Neuronal stem cell (in vitro differentiated cells): Measurements from ENCODE around the gene TECRL.

ENCODE experiments used
- DNase-seq: peaks from one replicate; pipeline ENCODE4 v3.0.0-alpha.2; 2013; ENCODE audit warnings: low spot score
- H2AFZ ChIP-seq: one replicate; pipeline ENCODE4 v1.6.1; 2013; ENCODE audit warnings: mild to moderate bottlenecking, low read length, inconsistent platforms
- H2AK5ac ChIP-seq: 2 replicates; pipeline ENCODE4 v1.6.1; 2013; ENCODE audit warnings: low read depth, mild to moderate bottlenecking, inconsistent platforms, low read length, moderate library complexity, mixed read lengths
- H2BK120ac ChIP-seq: 2 replicates; pipeline ENCODE4 v1.6.1; 2013; ENCODE audit warnings: low read depth, mild to moderate bottlenecking, inconsistent platforms, low read length, moderate library complexity, mixed read lengths
- H2BK12ac ChIP-seq: one replicate; pipeline ENCODE4 v1.6.1; 2013; ENCODE audit warnings: low read length, inconsistent platforms
- H2BK15ac ChIP-seq: 2 replicates; pipeline ENCODE4 v1.6.1; 2013; ENCODE audit warnings: mild to moderate bottlenecking, low read length, inconsistent platforms, mixed read lengths
- H2BK5ac ChIP-seq: one replicate; pipeline ENCODE4 v1.6.1; 2013; ENCODE audit warnings: inconsistent platforms, mild to moderate bottlenecking, low read length, moderate library complexity
- H3K14ac ChIP-seq: one replicate; pipeline ENCODE4 v1.6.1; 2013; ENCODE audit warnings: low read length, inconsistent platforms
- H3K18ac ChIP-seq: 2 replicates; pipeline ENCODE4 v1.6.1; 2013; ENCODE audit warnings: low read length, inconsistent platforms
- H3K23ac ChIP-seq: 2 replicates; pipeline ENCODE4 v1.6.1; 2013; ENCODE audit warnings: low read depth, mild to moderate bottlenecking, mixed read lengths, low read length, inconsistent platforms; ENCODE audit not compliant: poor library complexity
- H3K27ac ChIP-seq: replicated peaks from 3 replicates; pipeline ENCODE4 v1.5.1; 2013; ENCODE audit warnings: low read length, inconsistent platforms
- H3K27me3 ChIP-seq, 3 experiments: 2 replicates each; pipeline ENCODE4 v1.6.1; 2013; ENCODE audit warnings: low read length in 3 of 3, mild to moderate bottlenecking in 2 of 3, inconsistent platforms in 1 of 3, low read depth in 1 of 3, mixed read lengths in 1 of 3, moderate library complexity in 1 of 3; ENCODE audit not compliant: control insufficient read depth in 3 of 3, insufficient read depth in 3 of 3
- H3K36me3 ChIP-seq, 2 donors: replicated peaks in 1 of 2; 2 replicates each; pipeline ENCODE4 v1.6.1; 2013; ENCODE audit warnings: low read length in 2 of 2; ENCODE audit not compliant: control insufficient read depth in 2 of 2, insufficient read depth in 2 of 2
- H3K4ac ChIP-seq: 2 replicates; pipeline ENCODE4 v1.6.1; 2013; ENCODE audit warnings: inconsistent platforms, mild to moderate bottlenecking, low read length, moderate library complexity
- H3K4me1 ChIP-seq, 2 donors: 1 replicate in 1 of 2; 2 replicates in 1 of 2; pipeline ENCODE4 v1.6.1; 2013; ENCODE audit warnings: low read length in 2 of 2, low read depth in 1 of 2; ENCODE audit not compliant: control insufficient read depth in 2 of 2, insufficient read depth in 1 of 2
- H3K4me2 ChIP-seq: one replicate; pipeline ENCODE4 v1.6.1; 2013; ENCODE audit warnings: mild to moderate bottlenecking, low read length, inconsistent platforms; ENCODE audit not compliant: insufficient read depth, poor library complexity, severe bottlenecking
- H3K4me3 ChIP-seq, 2 donors: 2 replicates each; pipeline ENCODE4 v1.5.1; 2013; ENCODE audit warnings: low read length in 2 of 2, mild to moderate bottlenecking in 2 of 2, inconsistent platforms in 1 of 2, moderate library complexity in 1 of 2
- H3K79me1 ChIP-seq: one replicate; pipeline ENCODE4 v1.6.1; 2013; ENCODE audit warnings: low read depth, mild to moderate bottlenecking, inconsistent platforms, low read length, moderate library complexity
- H3K9ac ChIP-seq: one replicate; pipeline ENCODE4 v1.6.1; 2013; ENCODE audit warnings: mild to moderate bottlenecking, low read depth, low read length, inconsistent platforms; ENCODE audit not compliant: poor library complexity
- H3K9me3 ChIP-seq, 2 donors: replicated peaks in 1 of 2; 2 replicates each; pipeline versions ENCODE3 to v1.6.1; 2013; ENCODE audit warnings: low read length in 2 of 2, mild to moderate bottlenecking in 2 of 2, inconsistent platforms in 1 of 2, low read depth in 1 of 2, mixed read lengths in 1 of 2, moderate library complexity in 1 of 2; ENCODE audit not compliant: control insufficient read depth in 2 of 2, insufficient read depth in 1 of 2
- H4K8ac ChIP-seq: one replicate; pipeline ENCODE4 v1.6.1; 2013; ENCODE audit warnings: low read depth, mild to moderate bottlenecking, inconsistent platforms, low read length, moderate library complexity
- H4K91ac ChIP-seq: one replicate; pipeline ENCODE4 v1.6.1; 2013; ENCODE audit warnings: low read length, low read depth, mild to moderate bottlenecking, inconsistent platforms; ENCODE audit not compliant: poor library complexity
- WGBS, 2 donors: extraction: QIAGEN DNeasy Blood & Tissue Kit; methylation state at CpG; one replicate each; pipeline ENCODE4 v1.1.7; 2013; ENCODE audit warnings: missing lambda C conversion rate in 2 of 2, mixed read lengths in 1 of 2; ENCODE audit not compliant: insufficient read length in 2 of 2, insufficient replicate concordance in 1 of 2; ENCODE audit errors: extremely low coverage in 2 of 2; 5-methylcytosine and 5-hydroxymethylcytosine counted together

TECRL gene

GRCh38 chr4:64330143-64330542, 79.1 kb downstream of the TECRL start:
- no peak overlapping the region for H4K91ac ChIP-seq
- H3K4ac ChIP-seq: no peak overlapping the region
- DNase-seq: no peak
- WGBS, 2 donors: no CpG with 5 or more reads among the region's 3 CpGs
- H3K9me3 ChIP-seq: no peaks in the 10 kb centered on the region
- no peak overlapping the region for H2BK12ac ChIP-seq
- no peaks in the 10 kb centered on the region for H3K36me3 ChIP-seq
- no peaks in the 10 kb centered on the region for H3K79me1 ChIP-seq
- no peak overlapping the region for H2AFZ ChIP-seq
- no peak overlapping the region for H3K14ac ChIP-seq
- H3K4me2 ChIP-seq: no peak overlapping the region
- no peak overlapping the region for H2BK120ac ChIP-seq
- H3K27me3 ChIP-seq: no peaks in the 10 kb centered on the region
- H3K18ac ChIP-seq: no peak overlapping the region
- H3K27ac ChIP-seq: no peak overlapping the region
- H3K4me3 ChIP-seq: no peak overlapping the region
- no peak overlapping the region for H2AK5ac ChIP-seq
- no peak overlapping the region for H4K8ac ChIP-seq
- no peak overlapping the region for H2BK5ac ChIP-seq
- H2BK15ac ChIP-seq: no peak overlapping the region
- no peak overlapping the region for H3K23ac ChIP-seq
- H3K4me1 ChIP-seq: no peaks in the 10 kb centered on the region
- H3K9ac ChIP-seq: no peak overlapping the region

- Histone ChIP-seq H3K4me2 (no peak overlapping the region), H3K18ac (no peak overlapping the region), H2BK15ac (no peak overlapping the region), H3K27ac (no peak overlapping the region), H3K14ac (no peak overlapping the region), H3K9ac (no peak overlapping the region), H4K8ac (no peak overlapping the region), H3K23ac (no peak overlapping the region), H3K9me3 (no peaks in the 10 kb centered on the region), H4K91ac (no peak overlapping the region), H3K36me3 (no peaks in the 10 kb centered on the region), H2BK120ac (no peak overlapping the region), H3K4me1 (no peaks in the 10 kb centered on the region), H2BK5ac (no peak overlapping the region), H2BK12ac (no peak overlapping the region), H3K4ac (no peak overlapping the region), H3K4me3 (no peak overlapping the region), H3K27me3 (no peaks in the 10 kb centered on the region), H2AK5ac (no peak overlapping the region), H2AFZ (no peak overlapping the region), H3K79me1 (no peaks in the 10 kb centered on the region)
- DNase-seq: no peak
- WGBS, 2 donors: no CpG with 5 or more reads among the region's 1 CpG
These were observed 82.0 kb downstream of the TECRL start for GRCh38 chr4:64327237-64327636.

GRCh38 chr4:64326507-64326906, 82.7 kb downstream of the TECRL start:
- Histone ChIP-seq H2BK5ac (no peak overlapping the region), H2AK5ac (no peak overlapping the region), H3K18ac (no peak overlapping the region)

GRCh38 chr4:64306255-64306565, 103.0 kb downstream of the TECRL start:
- Histone ChIP-seq H3K9me3 (peaks cover 2 to 5% of the 10 kb centered on the region in 2 donors), H2BK15ac (no peak overlapping the region), H4K91ac (no peak overlapping the region), H2BK5ac (no peak overlapping the region), H2BK12ac (no peak overlapping the region), H2AK5ac (no peak overlapping the region), H2AFZ (no peak overlapping the region), H3K36me3 (no peaks in the 10 kb centered on the region), H3K4me1 (no peaks in the 10 kb centered on the region), H3K79me1 (no peaks in the 10 kb centered on the region), H3K4me2 (no peak overlapping the region), H3K4me3 (no peak overlapping the region), H3K23ac (no peak overlapping the region), H4K8ac (no peak overlapping the region), H3K18ac (no peak overlapping the region), H3K9ac (no peak overlapping the region), H3K4ac (no peak overlapping the region), H2BK120ac (no peak overlapping the region), H3K27me3 (no peaks in the 10 kb centered on the region), H3K27ac (no peak overlapping the region), H3K14ac (no peak overlapping the region)
- DNase-seq: no peak
- WGBS, 2 donors: no CpG with 5 or more reads among the region's 4 CpGs

More at GRCh38 chr4:64326507-64326906, 82.7 kb downstream of the TECRL start:
- no peak overlapping the region for H4K8ac ChIP-seq
- H4K91ac ChIP-seq: no peak overlapping the region
- H3K9ac ChIP-seq: no peak overlapping the region
- H3K9me3 ChIP-seq: no peaks in the 10 kb centered on the region
- no peak overlapping the region for H3K4me3 ChIP-seq
- no peak overlapping the region for H2AFZ ChIP-seq
- no peak overlapping the region for H2BK15ac ChIP-seq
- no peaks in the 10 kb centered on the region for H3K27me3 ChIP-seq
- H2BK120ac ChIP-seq: no peak overlapping the region
- no peak overlapping the region for H2BK12ac ChIP-seq
- H3K23ac ChIP-seq: no peak overlapping the region
- H3K14ac ChIP-seq: no peak overlapping the region
- H3K4me1 ChIP-seq: no peaks in the 10 kb centered on the region
- H3K27ac ChIP-seq: no peak overlapping the region
- no peak overlapping the region for H3K4ac ChIP-seq
- H3K36me3 ChIP-seq: no peaks in the 10 kb centered on the region
- no CpG with 5 or more reads among the region's 1 CpG for WGBS, 2 donors
- H3K4me2 ChIP-seq: no peak overlapping the region
- H3K79me1 ChIP-seq: no peaks in the 10 kb centered on the region
- DNase-seq: no peak
